ENCODE data around the gene METTL25. TPM values are rescaled to one million over a fixed set of nuclear protein-coding genes. Genes with fewer than 3 reads are reported as not detected.

Gene METTL25
- polyA plus RNA-seq, 1 of the 3 experiments (the other 2 are of a cell fraction): 3.0 TPM

DNA sequence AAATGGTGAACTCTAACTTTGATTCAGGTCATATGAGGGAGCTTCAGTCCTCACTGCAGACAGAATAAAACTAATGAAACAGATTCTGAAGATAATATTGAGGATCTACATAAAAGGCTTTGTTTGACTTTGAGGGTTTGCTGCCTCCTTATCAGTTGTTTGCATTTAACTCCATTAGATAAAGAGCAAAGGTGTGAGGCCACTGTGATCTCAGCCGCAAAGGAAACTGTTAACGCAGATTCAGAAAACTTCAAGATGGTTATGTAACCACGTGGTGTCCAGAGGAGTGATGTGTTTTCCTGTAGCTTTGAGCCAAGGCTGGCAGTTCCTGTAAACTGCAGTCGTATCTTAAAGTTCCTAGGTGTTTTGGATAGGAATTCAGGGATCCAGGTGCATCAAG, 67.8 kb downstream of the METTL25 start:
- Histone ChIP-seq H3K4me3 (ENCODE audit: low read depth in 2 of 2, low read length in 1 of 2) (no peak overlapping the region), H3K9me2 (no peaks in the 10 kb centered on the region), H3K27me3 (ENCODE audit: insufficient read depth) (no peaks in the 10 kb centered on the region), H3F3A (replicated peaks; ENCODE audit: insufficient read depth) (no peaks in the 10 kb centered on the region), H3K79me2 (ENCODE audit: insufficient read depth) (no peaks in the 10 kb centered on the region), H3K27ac (ENCODE audit: low read depth in 2 of 2, low read length in 1 of 2) (no peak overlapping the region), H3K9ac (no peak overlapping the region), H3K36me3 (replicated peaks in 1 of 2; ENCODE audit: control insufficient read depth in 1 of 2, insufficient read depth in 2 of 2, low read length in 1 of 2) (no peaks in the 10 kb centered on the region), H4K20me1 (ENCODE audit: insufficient read depth) (no peaks in the 10 kb centered on the region), H3K9me3 (no peaks in the 10 kb centered on the region), H3K4me2 (no peak overlapping the region), H2AFZ (ENCODE audit: low read depth) (no peak overlapping the region), H3K4me1 (ENCODE audit: control insufficient read depth in 1 of 2, insufficient read depth in 2 of 2, low read depth in 1 of 2, low read length in 1 of 2) (peaks cover 0 to 3% of the 10 kb centered on the region in 2 experiments; a peak in 2 of 4 replicates)
- WGBS (ENCODE audit: low lambda C conversion rate): 63% methylated on average over 4 of the region's 4 CpGs
- CTCF ChIA-PET: no interaction called here
- no peak for TF ChIP-seq SMC3 (IDR thresholded peaks at IDR 0.05; ENCODE audit: low read depth, low read length)
- TF ChIP-seq, protein P1, sequence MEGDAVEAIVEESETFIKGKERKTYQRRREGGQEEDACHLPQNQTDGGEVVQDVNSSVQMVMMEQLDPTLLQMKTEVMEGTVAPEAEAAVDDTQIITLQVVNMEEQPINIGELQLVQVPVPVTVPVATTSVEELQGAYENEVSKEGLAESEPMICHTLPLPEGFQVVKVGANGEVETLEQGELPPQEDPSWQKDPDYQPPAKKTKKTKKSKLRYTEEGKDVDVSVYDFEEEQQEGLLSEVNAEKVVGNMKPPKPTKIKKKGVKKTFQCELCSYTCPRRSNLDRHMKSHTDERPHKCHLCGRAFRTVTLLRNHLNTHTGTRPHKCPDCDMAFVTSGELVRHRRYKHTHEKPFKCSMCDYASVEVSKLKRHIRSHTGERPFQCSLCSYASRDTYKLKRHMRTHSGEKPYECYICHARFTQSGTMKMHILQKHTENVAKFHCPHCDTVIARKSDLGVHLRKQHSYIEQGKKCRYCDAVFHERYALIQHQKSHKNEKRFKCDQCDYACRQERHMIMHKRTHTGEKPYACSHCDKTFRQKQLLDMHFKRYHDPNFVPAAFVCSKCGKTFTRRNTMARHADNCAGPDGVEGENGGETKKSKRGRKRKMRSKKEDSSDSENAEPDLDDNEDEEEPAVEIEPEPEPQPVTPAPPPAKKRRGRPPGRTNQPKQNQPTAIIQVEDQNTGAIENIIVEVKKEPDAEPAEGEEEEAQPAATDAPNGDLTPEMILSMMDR (IDR thresholded peaks at IDR 0.05): no peak
- no peak for TF ChIP-seq RCOR1 (IDR thresholded peaks at IDR 0.05; ENCODE audit: low read length)
- TF ChIP-seq JUND (IDR thresholded peaks at IDR 0.05): no peak
- no peak for TF ChIP-seq ELF1 (IDR thresholded peaks at IDR 0.05)
- TF ChIP-seq, protein P2, sequence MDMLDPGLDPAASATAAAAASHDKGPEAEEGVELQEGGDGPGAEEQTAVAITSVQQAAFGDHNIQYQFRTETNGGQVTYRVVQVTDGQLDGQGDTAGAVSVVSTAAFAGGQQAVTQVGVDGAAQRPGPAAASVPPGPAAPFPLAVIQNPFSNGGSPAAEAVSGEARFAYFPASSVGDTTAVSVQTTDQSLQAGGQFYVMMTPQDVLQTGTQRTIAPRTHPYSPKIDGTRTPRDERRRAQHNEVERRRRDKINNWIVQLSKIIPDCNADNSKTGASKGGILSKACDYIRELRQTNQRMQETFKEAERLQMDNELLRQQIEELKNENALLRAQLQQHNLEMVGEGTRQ (IDR thresholded peaks at IDR 0.05; ENCODE audit: borderline replicate concordance, low read depth, low read length): no peak
- no peak for TF ChIP-seq RAD21 (IDR thresholded peaks at IDR 0.05; ENCODE audit: low read length)
- TF ChIP-seq, protein P3, sequence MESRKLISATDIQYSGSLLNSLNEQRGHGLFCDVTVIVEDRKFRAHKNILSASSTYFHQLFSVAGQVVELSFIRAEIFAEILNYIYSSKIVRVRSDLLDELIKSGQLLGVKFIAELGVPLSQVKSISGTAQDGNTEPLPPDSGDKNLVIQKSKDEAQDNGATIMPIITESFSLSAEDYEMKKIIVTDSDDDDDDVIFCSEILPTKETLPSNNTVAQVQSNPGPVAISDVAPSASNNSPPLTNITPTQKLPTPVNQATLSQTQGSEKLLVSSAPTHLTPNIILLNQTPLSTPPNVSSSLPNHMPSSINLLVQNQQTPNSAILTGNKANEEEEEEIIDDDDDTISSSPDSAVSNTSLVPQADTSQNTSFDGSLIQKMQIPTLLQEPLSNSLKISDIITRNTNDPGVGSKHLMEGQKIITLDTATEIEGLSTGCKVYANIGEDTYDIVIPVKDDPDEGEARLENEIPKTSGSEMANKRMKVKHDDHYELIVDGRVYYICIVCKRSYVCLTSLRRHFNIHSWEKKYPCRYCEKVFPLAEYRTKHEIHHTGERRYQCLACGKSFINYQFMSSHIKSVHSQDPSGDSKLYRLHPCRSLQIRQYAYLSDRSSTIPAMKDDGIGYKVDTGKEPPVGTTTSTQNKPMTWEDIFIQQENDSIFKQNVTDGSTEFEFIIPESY (IDR thresholded peaks at IDR 0.05; ENCODE audit: borderline replicate concordance, low read depth): no peak
- POLR2A ChIA-PET: no interaction called here
- no peak for DNase-seq

DNA sequence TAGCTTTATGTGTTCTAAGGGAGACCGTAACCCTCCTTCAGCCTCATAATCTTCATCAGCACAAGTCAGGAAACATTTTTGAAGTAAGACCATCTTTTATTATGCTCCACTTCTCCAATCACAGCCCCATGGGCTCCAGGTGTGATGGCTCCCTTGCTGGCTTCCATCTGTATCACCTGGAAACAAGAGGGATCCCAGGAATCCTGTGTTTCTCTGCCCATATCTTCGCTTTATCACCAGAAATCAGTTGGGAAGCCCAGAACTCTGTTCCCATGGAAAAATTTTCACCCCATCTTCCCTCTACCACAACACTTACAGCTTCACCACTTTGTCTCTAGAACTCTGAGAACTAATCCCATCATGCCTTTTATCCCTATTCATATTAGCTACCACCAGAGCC, 68.3 kb downstream of the METTL25 start:
- no peaks in the 10 kb centered on the region for H3K9me3 ChIP-seq
- no peaks in the 10 kb centered on the region for H3K27me3 ChIP-seq (ENCODE audit: insufficient read depth)
- POLR2A ChIA-PET: no interaction called here
- H3K4me3 ChIP-seq (ENCODE audit: low read depth in 2 of 2, low read length in 1 of 2): no peak overlapping the region
- no peaks in the 10 kb centered on the region for H3K36me3 ChIP-seq (replicated peaks in 1 of 2; ENCODE audit: control insufficient read depth in 1 of 2, insufficient read depth in 2 of 2, low read length in 1 of 2)
- no peak overlapping the region for H3K4me2 ChIP-seq
- DNase-seq: no peak
- TF ChIP-seq EP300 (IDR thresholded peaks at IDR 0.05; ENCODE audit: borderline replicate concordance in 1 of 2, low read depth in 1 of 2, low read length in 1 of 2) (no peak), GABPA (IDR thresholded peaks at IDR 0.05; ENCODE audit: low read depth) (no peak), RFX5 (IDR thresholded peaks at IDR 0.05; ENCODE audit: low read length) (no peak), RXRA (IDR thresholded peaks at IDR 0.05; ENCODE audit: borderline replicate concordance, low read depth) (no peak), TCF12 (IDR thresholded peaks at IDR 0.05) (no peak), RCOR1 (IDR thresholded peaks at IDR 0.05; ENCODE audit: low read length) (no peak), FOXM1 (IDR thresholded peaks at IDR 0.05; ENCODE audit: low read depth) (no peak), NFIC (IDR thresholded peaks at IDR 0.05; ENCODE audit: borderline replicate concordance) (no peak)
- TF ChIP-seq, protein P3 (IDR thresholded peaks at IDR 0.05; ENCODE audit: borderline replicate concordance, low read depth): no peak
- TF ChIP-seq, protein P4, sequence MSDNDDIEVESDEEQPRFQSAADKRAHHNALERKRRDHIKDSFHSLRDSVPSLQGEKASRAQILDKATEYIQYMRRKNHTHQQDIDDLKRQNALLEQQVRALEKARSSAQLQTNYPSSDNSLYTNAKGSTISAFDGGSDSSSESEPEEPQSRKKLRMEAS (IDR thresholded peaks at IDR 0.05; ENCODE audit: low read depth): no peak
- H2AFZ ChIP-seq (ENCODE audit: low read depth): no peak overlapping the region
- H3K79me2 ChIP-seq (ENCODE audit: insufficient read depth): no peaks in the 10 kb centered on the region
- 79% methylated on average over 2 of the region's 2 CpGs for WGBS (ENCODE audit: low lambda C conversion rate)
- CTCF ChIA-PET: no interaction called here
- no peaks in the 10 kb centered on the region for H3F3A ChIP-seq (replicated peaks; ENCODE audit: insufficient read depth)
- H4K20me1 ChIP-seq (ENCODE audit: insufficient read depth): no peaks in the 10 kb centered on the region
- H3K4me1 ChIP-seq (ENCODE audit: control insufficient read depth in 1 of 2, insufficient read depth in 2 of 2, low read depth in 1 of 2, low read length in 1 of 2): peaks cover 0 to 3% of the 10 kb centered on the region in 2 experiments; a peak in 2 of 4 replicates
- H3K27ac ChIP-seq (ENCODE audit: low read depth in 2 of 2, low read length in 1 of 2): no peak overlapping the region
- no peaks in the 10 kb centered on the region for H3K9me2 ChIP-seq
- no peak overlapping the region for H3K9ac ChIP-seq

Data from SK-N-SH (cell line).